ENCODE results near the gene TESPA1. TPM values are rescaled to one million over a fixed set of nuclear protein-coding genes. Genes with fewer than 3 reads are reported as not detected.

The TESPA1 gene
- total and polyA plus RNA-seq, 2 of the 4 experiments (the other 2 are of a cell fraction), result not detected

GRCh38 chr12:54933376-54933775 is 51.2 kb downstream of the TESPA1 start:
- Histone ChIP-seq H3K36me3 (ENCODE audit: control insufficient read depth, insufficient read depth, low read length) (no peaks in the 10 kb centered on the region), H2AK9ac (replicated peaks; ENCODE audit: low read depth, low read length, poor library complexity) (no peak overlapping the region), H3K9me3 (ENCODE audit: control insufficient read depth, insufficient read depth, low read length) (no peaks in the 10 kb centered on the region), H3K14ac (replicated peaks; ENCODE audit: low read depth, low read length) (no peak overlapping the region), H4K8ac (ENCODE audit: low read depth in 2 of 2, low read length in 2 of 2) (no peak overlapping the region), H2AFZ (replicated peaks; ENCODE audit: low read length, poor library complexity) (no peak overlapping the region), H4K91ac (ENCODE audit: insufficient read depth, low read depth, low read length) (no peak overlapping the region), H2BK15ac (ENCODE audit: low read depth, low read length) (no peak overlapping the region), H3K27ac (ENCODE audit: insufficient read depth, low read length) (no peak overlapping the region), H2BK20ac (ENCODE audit: low read depth, low read length) (no peak overlapping the region), H3K4me1 (ENCODE audit: control insufficient read depth, insufficient read depth, low read length) (no peaks in the 10 kb centered on the region; the same call in 1 of the 2 replicates), H2AK5ac (ENCODE audit: low read depth, low read length) (no peak overlapping the region), H3K79me1 (ENCODE audit: low read depth in 1 of 2, low read length in 2 of 2) (no peaks in the 10 kb centered on the region), H3K18ac (ENCODE audit: low read depth, low read length) (no peak overlapping the region), H3K56ac (ENCODE audit: extremely low read depth, insufficient read depth, low read length) (no peak overlapping the region), H3K27me3 (ENCODE audit: control insufficient read depth, insufficient read depth, low read length) (no peaks in the 10 kb centered on the region), H3K4ac (ENCODE audit: low read depth, low read length) (no peak overlapping the region), H3K9ac (ENCODE audit: low read depth, low read length) (no peak overlapping the region), H4K20me1 (ENCODE audit: insufficient read depth, low read length) (no peaks in the 10 kb centered on the region), H3K9me1 (ENCODE audit: insufficient read depth, low read length) (no peaks in the 10 kb centered on the region), H3K4me2 (ENCODE audit: low read depth, low read length) (no peak overlapping the region), H2BK120ac (ENCODE audit: low read depth, low read length) (no peak overlapping the region), H4K5ac (ENCODE audit: low read depth, low read length) (no peak overlapping the region), H3K23ac (ENCODE audit: low read depth, low read length) (no peak overlapping the region), H3K4me3 (ENCODE audit: insufficient read depth, low read depth, low read length) (no peak overlapping the region), H2BK5ac (ENCODE audit: low read depth, low read length, poor library complexity, severe bottlenecking) (no peak overlapping the region)
- CTCF ChIA-PET, result no interaction called here
- ATAC-seq (ENCODE audit: low read depth), result no peak
- no TSS peak for BruUV-seq (replicated peaks)
- in situ Hi-C loops (cut with MboI; ENCODE audit: low sequenced_read_pairs) (no loop called here), intact Hi-C loops (cut with micrococcal nuclease) (no loop called here), dilution Hi-C loops (cut with HindIII; ENCODE audit: low sequenced_read_pairs, unreplicated experiment) (no loop called here)
- TF ChIP-seq CTCF (conservative IDR thresholded peaks at IDR 0.05; ENCODE audit: low read depth, low read length) (no peak), RAD21 (IDR thresholded peaks at IDR 0.05; ENCODE audit: low read length) (no peak), RCOR1 (IDR thresholded peaks at IDR 0.05; ENCODE audit: insufficient replicate concordance, low read length) (no peak), CHD1 (IDR thresholded peaks at IDR 0.05; ENCODE audit: low read depth, low read length) (no peak), ELK1 (IDR thresholded peaks at IDR 0.05; ENCODE audit: borderline replicate concordance, low read depth, low read length) (no peak), MXI1 (IDR thresholded peaks at IDR 0.05; ENCODE audit: borderline replicate concordance, low read depth, low read length) (no peak), FOS (IDR thresholded peaks at IDR 0.05; ENCODE audit: low read depth, low read length) (no peak)
- peak; percentile 20 for DNase-seq
- WGBS, 2 experiments (ENCODE audit: extremely low coverage in 2 of 2, insufficient read length in 1 of 2), result 0% methylated on average over 1 of the region's 1 CpG; no CpG with 5 or more reads in 1 of the 2 experiments
- POLR2A ChIA-PET (ENCODE audit: unreplicated experiment), result no interaction called here

All from IMR-90 (cell line).